Measurements from ENCODE around the gene TGFBR3.

The TGFBR3 gene

GRCh38 chr1:91631718-91632330 lies 254.1 kb downstream of the TGFBR3 start:
- no peak for DNase-seq (ENCODE audit: low read depth in 2 of 2)
- no peak for TF ChIP-seq CTCF (IDR thresholded peaks at IDR 0.05; ENCODE audit: low read depth, low read length)
- H3K4me3 ChIP-seq (replicated peaks in 1 of 2; ENCODE audit: low read depth in 2 of 2, low read length in 2 of 2) = no peak overlapping the region

- no peak overlapping the region for H3K4me3 ChIP-seq (replicated peaks in 1 of 2; ENCODE audit: low read depth in 2 of 2, low read length in 2 of 2)
Measured at GRCh38 chr1:91630803-91631202, 255.1 kb downstream of the TGFBR3 start.

More at GRCh38 chr1:91630803-91631202, 255.1 kb downstream of the TGFBR3 start:
- TF ChIP-seq CTCF (IDR thresholded peaks at IDR 0.05; ENCODE audit: low read depth, low read length) = no peak
- no peak for DNase-seq (ENCODE audit: low read depth in 2 of 2)

Measured in cardiac fibroblast (primary cell).